GM21737 (cell line): Measurements from ENCODE around the gene MRPL4.

ENCODE experiments used
- ATAC-seq: cut with Tn5 transposase; IDR thresholded peaks from one replicate; pipeline ENCODE4 v1.9.1; 2021; ENCODE audit warnings: mild to moderate bottlenecking, moderate library complexity; ENCODE audit not compliant: unreplicated experiment

MRPL4 gene

GRCh38 chr19:10309423-10309822 lies 57.4 kb downstream of the MRPL4 start, which contains the start of gene ZGLP1:
Gene ZGLP1 (minus strand): TSS chr19:10309815.
- ATAC-seq: no peak
